Hepatocyte (in vitro differentiated cells): Measurements from ENCODE around the gene PRPF6. TPM values are rescaled to one million over a fixed set of nuclear protein-coding genes. Genes with fewer than 3 reads are reported as not detected.

Source experiments
- DNase-seq: peaks from one replicate; pipeline ENCODE4 v3.0.0-alpha.2; 2016; ENCODE audit warnings: low spot score
- H2AFZ ChIP-seq: fragments of 200-600 bp; sonication (generic); 2 replicates; pipeline ENCODE4 v1.6.0; 2016; ENCODE audit warnings: antibody characterized with exemption, mild to moderate bottlenecking
- H3K27ac ChIP-seq: fragments of 200-600 bp; sonication (generic); 2 replicates; pipeline ENCODE4 v1.5.1; 2016; ENCODE audit warnings: mild to moderate bottlenecking
- H3K27me3 ChIP-seq: fragments of 200-600 bp; sonication (generic); 2 replicates; pipeline ENCODE4 v1.6.1; 2016
- H3K36me3 ChIP-seq: fragments of 200-600 bp; sonication (generic); replicated peaks from 2 replicates; pipeline ENCODE4 v1.5.1; 2016; ENCODE audit warnings: low read depth; ENCODE audit not compliant: insufficient read depth
- H3K4me1 ChIP-seq: fragments of 200-600 bp; sonication (generic); 2 replicates; pipeline ENCODE4 v1.5.1; 2016; ENCODE audit warnings: mild to moderate bottlenecking, moderate library complexity; ENCODE audit not compliant: insufficient read depth
- H3K4me2 ChIP-seq: fragments of 200-600 bp; sonication (generic); 2 replicates; pipeline ENCODE4 v1.6.0; 2016
- H3K4me3 ChIP-seq: fragments of 200-600 bp; sonication (generic); 2 replicates; pipeline ENCODE4 v1.5.1; 2016; ENCODE audit warnings: mild to moderate bottlenecking
- H3K79me2 ChIP-seq: fragments of 200-600 bp; sonication (generic); 2 replicates; pipeline ENCODE4 v1.6.0; 2017; ENCODE audit warnings: mild to moderate bottlenecking
- H3K9me2 ChIP-seq: fragments of 200-600 bp; sonication (generic); replicated peaks from 2 replicates; pipeline ENCODE4 v1.6.0; 2017; ENCODE audit warnings: mild to moderate bottlenecking; ENCODE audit not compliant: insufficient read depth
- H3K9me3 ChIP-seq: fragments of 200-600 bp; sonication (generic); 2 replicates; pipeline ENCODE4 v1.5.1; 2016; ENCODE audit warnings: low read depth, mild to moderate bottlenecking
- H4K20me1 ChIP-seq: fragments of 200-600 bp; sonication (generic); 2 replicates; pipeline ENCODE4 v1.6.0; 2016; ENCODE audit warnings: mild to moderate bottlenecking; ENCODE audit not compliant: insufficient read depth, poor library complexity, severe bottlenecking
- EZH2 ChIP-seq: fragments of 200-600 bp; sonication (generic); IDR thresholded peaks from 2 replicates; pipeline ENCODE4 v1.6.1; 2016; ENCODE audit warnings: antibody characterized with exemption, mild to moderate bottlenecking, borderline replicate concordance
- EZH2phosphoT487 ChIP-seq: fragments of 200-600 bp; sonication (generic); IDR thresholded peaks from one replicate; pipeline ENCODE4 v1.6.1; 2018; ENCODE audit warnings: antibody characterized with exemption, mild to moderate bottlenecking, low read depth, moderate library complexity; ENCODE audit not compliant: unreplicated experiment, severe bottlenecking
- WGBS: methylation state at CpG from one replicate; pipeline ENCODE4 v1.1.6; 2016; ENCODE audit warnings: low lambda C conversion rate; ENCODE audit errors: missing lambda C conversion rate; 5-methylcytosine and 5-hydroxymethylcytosine counted together
- polyA plus RNA-seq: library from polyadenylated mRNA; unstranded; fragments of >200 nt; fragmentation: Nextera tagmentation; extraction: Ambion mirVana; gene quantifications from 2 replicates; pipeline ENCODE4 v1.2.1, GENCODE V29; 2016
- total RNA-seq: library from RNA; depleted of rRNA; stranded (reverse); fragments of >200 nt; gene quantifications from 2 replicates; pipeline ENCODE4 v1.2.3, GENCODE V29; 2014
- TF ChIP-seq, protein P1 (sequence below): fragments of 200-600 bp; sonication (generic); IDR thresholded peaks from 2 replicates; pipeline ENCODE4 v1.5.1; 2016; ENCODE audit warnings: antibody characterized with exemption, mild to moderate bottlenecking; ENCODE audit not compliant: poor library complexity

The PRPF6 gene
- total and polyA plus RNA-seq, 2 experiments from 2014 or later: 37.3 to 41.3 TPM

DNA sequence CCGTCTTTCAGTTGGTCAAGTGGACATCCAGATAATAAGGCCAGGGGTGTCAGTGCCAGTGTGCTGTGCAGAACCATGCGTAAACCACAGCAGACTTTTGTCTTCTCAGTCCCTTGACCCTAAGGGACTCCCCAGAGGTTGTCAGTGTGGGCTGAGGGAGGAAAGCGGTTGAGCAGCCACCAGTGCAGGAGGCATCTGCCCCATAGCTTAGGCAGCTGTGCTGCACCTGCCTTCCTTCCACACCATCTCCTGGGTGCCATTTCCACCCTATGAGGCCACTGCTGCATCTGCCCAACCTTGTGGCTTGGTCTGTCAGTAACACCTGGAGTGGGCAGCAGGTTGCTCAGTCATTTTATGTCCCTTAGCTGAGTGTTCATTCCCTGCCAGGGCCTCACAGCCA is 26.0 kb downstream of the PRPF6 start:
- no peak overlapping the region for H3K4me2 ChIP-seq
- H4K20me1 ChIP-seq: peaks cover 13% of the 10 kb centered on the region
- peaks cover 3% of the 10 kb centered on the region for H3K9me3 ChIP-seq
- DNase-seq: no peak
- peaks cover 7% of the 10 kb centered on the region for H3K79me2 ChIP-seq
- TF ChIP-seq, protein P1, sequence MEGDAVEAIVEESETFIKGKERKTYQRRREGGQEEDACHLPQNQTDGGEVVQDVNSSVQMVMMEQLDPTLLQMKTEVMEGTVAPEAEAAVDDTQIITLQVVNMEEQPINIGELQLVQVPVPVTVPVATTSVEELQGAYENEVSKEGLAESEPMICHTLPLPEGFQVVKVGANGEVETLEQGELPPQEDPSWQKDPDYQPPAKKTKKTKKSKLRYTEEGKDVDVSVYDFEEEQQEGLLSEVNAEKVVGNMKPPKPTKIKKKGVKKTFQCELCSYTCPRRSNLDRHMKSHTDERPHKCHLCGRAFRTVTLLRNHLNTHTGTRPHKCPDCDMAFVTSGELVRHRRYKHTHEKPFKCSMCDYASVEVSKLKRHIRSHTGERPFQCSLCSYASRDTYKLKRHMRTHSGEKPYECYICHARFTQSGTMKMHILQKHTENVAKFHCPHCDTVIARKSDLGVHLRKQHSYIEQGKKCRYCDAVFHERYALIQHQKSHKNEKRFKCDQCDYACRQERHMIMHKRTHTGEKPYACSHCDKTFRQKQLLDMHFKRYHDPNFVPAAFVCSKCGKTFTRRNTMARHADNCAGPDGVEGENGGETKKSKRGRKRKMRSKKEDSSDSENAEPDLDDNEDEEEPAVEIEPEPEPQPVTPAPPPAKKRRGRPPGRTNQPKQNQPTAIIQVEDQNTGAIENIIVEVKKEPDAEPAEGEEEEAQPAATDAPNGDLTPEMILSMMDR: no peak
- no peak for TF ChIP-seq EZH2phosphoT487
- TF ChIP-seq EZH2: no peak
- H3K27me3 ChIP-seq: no peaks in the 10 kb centered on the region
- H3K4me3 ChIP-seq: no peak overlapping the region
- no peak overlapping the region for H3K27ac ChIP-seq
- WGBS: 98% methylated on average over 3 of the region's 3 CpGs
- H3K36me3 ChIP-seq: peaks cover 3% of the 10 kb centered on the region
- H3K9me2 ChIP-seq: no peaks in the 10 kb centered on the region
- no peaks in the 10 kb centered on the region for H3K4me1 ChIP-seq
- no peak overlapping the region for H2AFZ ChIP-seq

DNA sequence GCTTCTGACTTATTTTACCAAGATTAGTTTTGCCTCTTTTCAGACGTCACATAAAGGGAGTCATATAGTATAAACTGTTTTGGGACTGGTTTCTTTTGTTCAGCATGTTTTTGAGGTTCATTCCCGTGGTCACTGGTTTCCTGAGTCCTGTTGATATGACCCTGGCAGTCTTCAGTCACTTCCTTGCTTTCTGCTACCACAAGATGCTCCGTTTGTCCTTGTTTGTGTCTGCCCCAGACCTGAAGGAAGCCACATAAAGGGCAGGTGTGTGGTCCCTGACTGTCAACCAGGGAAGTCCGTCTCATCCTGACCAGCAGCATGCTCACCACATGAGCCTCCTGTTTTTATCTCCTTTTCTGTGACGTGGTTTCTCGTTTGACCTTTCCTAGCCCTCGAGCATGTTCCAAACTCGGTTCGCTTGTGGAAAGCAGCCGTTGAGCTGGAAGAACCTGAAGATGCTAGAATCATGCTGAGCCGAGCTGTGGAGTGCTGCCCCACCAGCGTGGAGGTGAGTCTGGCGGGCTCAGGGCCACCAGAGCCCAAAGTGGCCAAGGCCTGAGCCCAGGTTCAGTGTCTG is 29.0 kb downstream of the PRPF6 start:
- H4K20me1 ChIP-seq: peaks cover 13% of the 10 kb centered on the region
- H3K79me2 ChIP-seq: peaks cover 7% of the 10 kb centered on the region
- WGBS: 88% methylated on average over 13 of the region's 13 CpGs

DNA sequence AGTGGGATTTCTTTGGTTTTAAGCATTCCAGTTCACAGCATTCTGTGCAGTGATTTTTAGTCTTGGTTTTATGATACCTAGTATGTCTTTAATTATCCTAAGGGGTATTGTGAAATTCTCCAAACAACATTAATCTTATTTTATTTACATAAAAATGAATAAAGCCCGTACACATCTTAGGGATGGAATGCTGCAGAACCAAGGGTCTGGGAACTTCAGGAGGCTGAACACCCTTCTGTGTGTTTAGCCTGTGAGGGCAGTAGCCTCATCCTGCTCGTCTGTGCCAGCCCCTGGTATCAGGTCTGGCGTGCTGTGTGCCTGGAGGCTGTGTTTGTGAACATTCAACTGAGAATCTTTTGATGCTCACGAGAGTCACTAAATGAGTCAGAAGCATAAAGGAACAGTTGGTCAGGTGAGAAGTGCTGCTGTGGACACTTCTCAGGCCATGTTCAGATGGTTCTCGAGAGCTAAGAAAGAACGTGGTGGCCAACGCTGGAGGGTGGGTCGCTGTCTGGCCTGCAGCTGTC is 29.8 kb downstream of the PRPF6 start:
- H3K36me3 ChIP-seq: peaks cover 3% of the 10 kb centered on the region
- no peaks in the 10 kb centered on the region for H3K27me3 ChIP-seq
- DNase-seq: no peak
- H3K79me2 ChIP-seq: peaks cover 7% of the 10 kb centered on the region
- H3K4me1 ChIP-seq: no peaks in the 10 kb centered on the region
- H3K4me3 ChIP-seq: no peak overlapping the region
- peaks cover 3% of the 10 kb centered on the region for H3K9me3 ChIP-seq
- H2AFZ ChIP-seq: no peak overlapping the region
- H4K20me1 ChIP-seq: peaks cover 7% of the 10 kb centered on the region
- 90% methylated on average over 8 of the region's 8 CpGs for WGBS
- TF ChIP-seq EZH2phosphoT487: no peak
- TF ChIP-seq, protein P1: no peak
- TF ChIP-seq EZH2: no peak
- H3K27ac ChIP-seq: no peak overlapping the region
- H3K9me2 ChIP-seq: no peaks in the 10 kb centered on the region
- no peak overlapping the region for H3K4me2 ChIP-seq

More for the DNA sequence above, 29.0 kb downstream of the PRPF6 start:
- no peak overlapping the region for H3K4me2 ChIP-seq
- H3K9me3 ChIP-seq: peaks cover 3% of the 10 kb centered on the region
- peaks cover 3% of the 10 kb centered on the region for H3K36me3 ChIP-seq
- H3K9me2 ChIP-seq: no peaks in the 10 kb centered on the region
- H2AFZ ChIP-seq: no peak overlapping the region
- no peaks in the 10 kb centered on the region for H3K27me3 ChIP-seq
- TF ChIP-seq EZH2 (no peak), EZH2phosphoT487 (no peak)
- TF ChIP-seq, protein P1: no peak
- no peaks in the 10 kb centered on the region for H3K4me1 ChIP-seq
- H3K4me3 ChIP-seq: no peak overlapping the region
- DNase-seq: no peak
- no peak overlapping the region for H3K27ac ChIP-seq
